IPS DF 4.7 (cell line): Measurements from ENCODE around the gene GBA3.

ENCODE experiments used
- DNase-seq: peaks from one replicate; pipeline ENCODE4 v3.0.0-alpha.2; 2013; ENCODE audit warnings: low spot score; ENCODE audit errors: extremely low read depth

Gene GBA3

DNA sequence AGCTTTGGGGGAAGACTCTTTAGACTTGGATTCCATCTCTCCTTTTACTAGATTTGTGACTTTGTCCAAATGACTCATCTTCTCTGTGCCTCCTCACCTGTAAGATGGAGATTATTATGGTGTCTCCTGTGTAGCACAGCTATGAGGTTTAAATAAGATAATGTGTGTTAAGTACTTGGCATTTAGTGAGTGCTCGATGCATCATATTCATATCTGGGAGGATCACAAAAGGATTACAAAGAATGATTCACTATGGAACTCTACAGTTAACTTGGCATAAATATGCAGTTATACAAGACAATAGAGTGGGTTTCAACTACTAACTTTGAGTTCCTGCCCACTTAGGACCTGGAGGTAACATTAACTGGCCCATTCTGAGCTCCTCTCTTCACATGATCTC, 2.3 kb downstream of the GBA3 start:
- no peak for DNase-seq

GRCh38 chr4:22695917-22696316, 3.2 kb downstream of the GBA3 start:
- DNase-seq: no peak

GRCh38 chr4:22703912-22704311, 11.2 kb downstream of the GBA3 start:
- DNase-seq: no peak

- no peak for DNase-seq
Measured at GRCh38 chr4:22707390-22707789, 14.7 kb downstream of the GBA3 start.

DNA sequence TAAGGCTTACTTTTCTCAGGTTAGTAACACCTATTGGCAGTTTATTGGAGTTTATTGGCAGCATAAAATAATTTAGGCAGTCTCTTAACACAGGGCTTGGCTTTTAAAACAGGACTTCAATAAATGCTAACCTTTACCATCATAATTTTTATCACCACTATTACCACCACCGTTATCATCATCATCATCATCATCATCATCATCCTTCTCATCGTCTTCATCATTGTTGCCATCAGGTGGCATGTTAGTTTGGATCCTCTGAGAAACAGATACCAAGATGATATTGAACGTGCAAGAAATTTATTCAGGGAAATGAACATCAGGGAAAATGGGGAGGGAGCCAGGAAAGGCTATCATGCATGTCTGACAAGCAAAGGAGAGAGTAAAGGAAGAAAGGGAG, 16.2 kb downstream of the GBA3 start:
- no peak for DNase-seq

DNA sequence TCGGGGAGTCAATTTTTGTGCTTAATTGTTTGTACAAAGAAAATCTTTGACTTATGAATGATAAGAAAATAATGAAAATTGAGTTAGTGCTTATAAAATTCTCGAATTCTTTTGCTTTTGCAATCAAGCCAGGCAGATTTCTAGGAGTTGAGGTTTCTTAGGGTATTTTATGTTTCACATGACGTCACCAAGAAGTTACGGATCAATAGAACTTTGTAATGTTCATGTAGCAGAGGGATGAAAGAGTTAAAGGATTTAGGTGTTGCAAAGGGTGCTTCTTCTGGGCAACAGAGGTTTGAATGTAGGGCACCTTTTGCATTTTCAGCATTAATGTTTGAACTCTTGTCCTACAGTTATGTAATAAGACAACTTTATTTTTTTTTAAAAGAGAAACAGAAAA, 19.4 kb downstream of the GBA3 start:
- DNase-seq: no peak

DNA sequence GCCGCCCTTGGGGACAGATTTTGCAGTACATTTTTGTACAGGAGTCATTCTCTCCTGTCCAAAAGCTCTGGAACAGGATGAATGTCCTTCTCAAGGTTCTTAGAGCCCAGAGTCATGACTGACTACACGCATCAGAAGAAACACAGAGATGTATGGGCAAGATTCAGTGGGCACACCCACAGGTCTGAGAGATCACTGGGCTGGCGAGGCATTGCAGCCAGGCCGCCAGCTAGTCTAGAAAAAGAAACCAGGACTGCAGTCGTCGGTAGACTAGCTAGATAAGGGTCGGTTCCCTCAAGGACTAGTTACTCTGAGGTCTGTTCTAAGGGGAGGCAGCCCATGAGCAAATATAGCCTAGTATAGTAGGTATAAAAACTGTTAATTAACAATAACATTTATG, 19.8 kb downstream of the GBA3 start:
- DNase-seq: no peak

DNA sequence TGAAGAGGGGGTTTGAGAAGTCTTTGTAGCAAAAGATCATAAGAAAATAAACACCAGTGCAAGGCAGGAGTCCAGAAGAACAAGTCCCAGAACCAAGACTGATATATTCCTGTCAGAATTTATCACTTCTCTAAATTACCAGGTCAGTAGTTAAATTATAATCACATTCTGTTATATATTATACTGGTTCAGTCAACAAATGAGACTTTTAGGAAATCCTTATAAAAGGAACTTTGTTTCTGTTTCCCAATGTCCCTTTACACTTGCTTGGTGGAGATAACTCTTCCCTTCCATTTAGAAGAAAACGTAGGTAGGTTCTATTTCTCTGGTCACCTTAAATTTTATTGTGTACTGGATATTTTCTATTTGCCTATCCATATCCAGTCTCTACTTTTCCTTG, 21.1 kb downstream of the GBA3 start:
- DNase-seq: no peak

DNA sequence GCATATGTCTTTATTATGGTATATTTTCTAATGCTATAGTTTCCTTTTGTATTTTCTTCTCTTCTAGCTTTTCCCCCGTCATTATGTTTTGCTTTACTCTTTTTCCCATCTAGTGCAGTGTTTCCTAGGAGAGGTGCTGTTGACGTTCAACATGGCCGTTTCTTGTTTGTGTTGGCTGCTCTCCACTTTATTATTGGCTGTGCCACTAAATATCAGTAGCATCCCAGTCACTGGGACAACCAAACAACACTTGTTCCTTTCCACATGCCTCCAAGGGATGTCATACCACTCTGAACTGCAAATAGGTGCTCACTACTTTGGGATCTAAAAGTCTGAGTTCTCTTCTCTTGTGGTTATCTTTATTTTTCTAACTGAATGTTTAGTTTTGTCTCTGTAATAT, 26.5 kb downstream of the GBA3 start:
- DNase-seq: no peak

- no peak for DNase-seq
Measured at GRCh38 chr4:22720091-22720490, 27.4 kb downstream of the GBA3 start.

DNA sequence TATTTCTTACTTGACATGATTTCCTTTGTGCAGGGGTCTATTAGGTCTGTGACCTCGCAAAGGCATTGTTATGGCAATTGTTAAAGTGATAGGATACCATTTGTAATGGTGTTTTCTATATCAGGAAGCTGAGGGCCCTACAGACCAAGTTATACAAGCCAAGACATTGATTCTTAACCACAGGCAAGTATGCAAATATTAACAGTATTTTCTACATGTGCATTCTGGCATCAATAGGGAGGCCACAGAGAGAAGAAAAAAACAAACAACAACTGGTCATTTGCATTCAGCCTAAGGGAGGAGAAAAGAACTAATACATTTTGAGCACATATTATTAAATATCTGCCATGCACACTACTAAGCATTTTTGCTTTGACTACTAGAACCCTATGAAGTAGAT, 28.5 kb downstream of the GBA3 start:
- DNase-seq: no peak

GRCh38 chr4:22730021-22730420, 37.3 kb downstream of the GBA3 start:
- DNase-seq: no peak

DNA sequence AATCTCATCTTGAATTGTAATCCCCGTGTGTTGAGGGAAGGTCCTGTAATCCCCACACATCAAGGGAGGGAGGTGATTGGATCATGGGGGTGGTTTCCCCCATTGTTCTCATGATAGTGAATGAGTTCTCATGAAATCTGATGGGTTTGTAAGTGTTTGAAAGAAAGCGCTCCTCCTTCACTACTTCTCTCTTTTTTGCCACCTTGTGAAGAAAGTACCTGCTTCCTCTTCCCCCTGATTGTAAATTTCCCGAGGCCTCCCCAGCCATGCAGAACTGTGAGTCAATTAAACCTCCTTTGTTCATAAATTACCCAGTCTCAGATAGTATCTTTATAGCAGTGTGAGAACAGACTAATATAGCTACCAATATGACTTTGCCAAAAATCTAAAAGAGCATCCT, 41.1 kb downstream of the GBA3 start:
- no peak for DNase-seq

DNA sequence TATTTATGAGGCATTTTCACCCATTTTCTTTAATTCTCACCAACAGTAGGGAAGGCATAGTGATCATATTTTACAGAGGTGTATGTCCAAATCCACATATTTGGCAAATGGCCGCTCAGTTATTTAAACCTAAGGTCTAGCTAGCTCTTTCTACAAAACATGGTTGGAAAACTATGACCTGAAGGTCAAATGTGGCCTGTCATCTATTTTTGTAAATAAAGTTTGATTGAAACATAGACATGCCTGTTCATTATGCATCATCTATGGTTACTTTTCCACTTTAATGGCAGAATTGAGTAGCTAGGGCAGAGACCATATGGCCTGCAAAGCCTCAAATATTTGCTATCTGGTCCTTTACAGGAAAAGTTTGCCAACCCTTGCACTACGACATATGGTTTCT, 44.2 kb downstream of the GBA3 start:
- DNase-seq: no peak

DNA sequence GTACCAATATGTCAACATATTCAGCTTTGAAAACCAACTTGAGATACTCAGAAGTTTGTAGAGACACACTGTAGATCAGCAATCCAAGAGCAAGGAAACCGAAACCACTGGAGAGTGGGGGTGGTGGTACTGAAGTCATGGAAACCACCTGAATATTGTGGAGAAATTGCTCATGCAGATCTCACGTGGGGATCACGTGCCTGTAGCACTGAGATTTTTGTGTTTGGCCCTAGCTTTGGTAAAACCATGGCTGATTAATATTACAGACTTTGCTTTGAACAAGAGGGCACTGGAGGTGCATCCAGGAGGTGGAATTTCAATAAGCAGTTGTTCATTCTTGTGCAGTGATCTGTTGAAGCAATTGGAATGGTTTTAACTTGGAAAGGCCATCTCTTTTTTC, 47.2 kb downstream of the GBA3 start:
- DNase-seq: no peak

DNA sequence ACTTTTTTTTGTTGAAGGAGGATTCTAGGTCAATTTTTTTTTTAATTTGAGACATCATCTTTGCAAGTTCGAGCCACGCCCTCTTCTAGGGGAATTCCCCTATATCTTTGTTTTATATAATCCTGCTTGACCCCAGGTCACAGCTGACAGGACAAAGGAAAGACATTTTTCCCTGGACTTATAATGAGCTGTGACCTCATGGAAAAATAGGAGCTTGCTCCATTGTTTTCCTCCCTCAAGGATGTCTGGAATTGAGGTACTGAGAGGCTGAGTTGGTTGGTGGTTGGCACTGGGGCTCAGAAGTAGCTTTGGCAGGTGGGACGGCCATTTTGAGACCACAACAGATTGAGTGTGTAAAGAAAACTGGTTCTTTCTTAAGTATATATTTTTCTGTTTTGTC, 49.0 kb downstream of the GBA3 start:
- no peak for DNase-seq

- DNase-seq: no peak
Measured at GRCh38 chr4:22743290-22743689, 50.6 kb downstream of the GBA3 start.

GRCh38 chr4:22744478-22745062, 51.8 kb downstream of the GBA3 start:
- DNase-seq: no peak

DNA sequence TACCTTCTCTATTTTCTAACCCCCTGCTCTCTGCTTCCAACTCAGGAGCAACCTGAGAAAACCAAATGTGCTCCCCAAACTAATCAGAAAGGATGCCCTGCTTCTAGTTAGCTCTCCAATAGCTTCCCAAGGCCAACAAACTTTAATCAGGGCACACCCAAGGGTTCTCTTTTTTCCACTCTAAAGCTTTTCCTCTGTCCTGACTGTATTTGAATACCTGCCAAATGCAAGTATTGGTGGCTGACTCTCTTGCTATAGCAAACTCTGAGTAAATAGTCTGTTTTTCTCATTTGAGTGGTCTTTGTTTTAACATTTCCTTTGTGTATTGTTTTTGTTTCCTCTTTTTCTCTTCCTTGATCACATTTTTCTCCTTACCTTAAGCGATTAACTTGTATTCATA, 52.5 kb downstream of the GBA3 start:
- no peak for DNase-seq

DNA sequence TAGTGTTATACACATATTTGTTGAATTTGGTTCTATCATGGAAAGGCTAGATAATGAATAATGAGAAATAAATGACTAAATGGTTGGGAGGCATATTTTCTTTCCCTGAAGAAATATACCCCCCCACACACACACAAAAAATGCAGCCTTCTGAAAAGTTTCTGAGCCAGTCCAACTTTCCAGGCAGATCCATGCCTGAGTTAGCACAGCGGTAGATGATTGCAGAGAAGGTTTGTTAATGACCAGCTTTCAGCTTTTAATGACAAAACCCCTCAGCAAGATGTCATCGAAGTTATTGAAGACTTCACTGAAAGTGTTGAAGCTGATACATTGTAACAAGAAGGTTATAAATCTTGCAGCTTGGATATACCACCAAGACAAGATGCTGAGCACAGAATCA, 61.4 kb downstream of the GBA3 start:
- no peak for DNase-seq

- no peak for DNase-seq
Measured at GRCh38 chr4:22762548-22762947, 69.8 kb downstream of the GBA3 start.

DNA sequence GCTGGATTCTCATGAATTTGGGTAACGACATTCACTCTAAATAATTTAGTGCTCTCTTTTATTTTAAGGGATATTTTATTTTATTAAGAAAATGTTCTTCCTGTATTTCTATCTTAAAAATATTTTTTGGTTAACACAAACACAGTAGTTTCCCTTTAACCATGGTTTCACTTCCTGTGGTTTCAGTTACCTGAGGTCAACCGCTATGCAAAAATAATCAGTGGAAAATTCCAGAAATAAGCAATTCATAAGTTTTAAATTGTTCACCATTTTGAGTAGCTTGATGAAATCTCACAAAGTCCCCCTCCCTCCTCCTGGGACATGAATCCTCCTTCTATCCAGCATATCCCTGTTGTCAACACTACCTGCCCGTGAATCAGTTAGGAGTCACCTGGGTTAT, 71.4 kb downstream of the GBA3 start:
- no peak for DNase-seq

GRCh38 chr4:22766068-22766467, 73.3 kb downstream of the GBA3 start:
- DNase-seq: no peak

DNA sequence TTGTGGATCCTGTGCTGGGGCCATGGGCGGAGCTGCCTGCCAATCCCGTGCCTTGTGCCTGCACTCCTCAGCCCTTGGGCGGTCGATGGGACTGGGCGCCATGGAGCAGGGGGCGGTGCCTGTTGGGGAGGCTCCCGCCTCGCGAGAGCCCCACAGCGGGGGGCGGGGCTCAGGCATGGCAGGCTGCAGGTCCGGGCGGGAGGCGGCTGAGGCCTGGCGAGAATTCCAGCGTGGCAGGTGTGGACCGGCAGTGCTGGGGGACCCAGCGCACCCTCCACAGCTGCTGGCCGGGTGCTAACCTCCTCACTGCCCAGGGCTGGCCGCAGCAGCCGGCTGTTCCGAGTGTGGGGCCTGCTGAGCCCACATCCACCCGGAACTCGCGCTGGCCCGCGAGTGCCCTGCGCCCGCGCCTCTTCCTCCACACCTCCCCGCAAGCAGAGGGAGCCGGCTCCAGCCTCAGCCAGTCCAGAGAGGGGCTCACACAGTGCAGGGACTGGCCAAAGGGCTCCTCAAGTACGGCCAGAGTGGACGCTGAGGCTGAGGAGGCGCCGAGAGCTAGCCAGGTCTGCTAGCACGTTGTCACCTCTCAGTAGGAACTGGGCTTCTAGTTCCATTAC, 85.9 kb downstream of the GBA3 start:
- DNase-seq: no peak
